ENCODE data around the gene MRAP2. TPM values are rescaled to one million over a fixed set of nuclear protein-coding genes. Genes with fewer than 3 reads are reported as not detected.
"Not testable (repeated sequence)": the region's sequence is repeated elsewhere in the genome, so short reads cannot be mapped to it uniquely, and the experiment has no call there.

Gene MRAP2
- total RNA-seq, 4 donors from 2014 or later, result 2.2 to 7.6 (median 4.4) TPM

- 82 to 94% methylated on average over 1 of the region's 1 CpG for WGBS, 2 donors
- no peak for DNase-seq (ENCODE audit: low spot score in 2 of 2)
- Histone ChIP-seq H3K9me3 (no peaks in the 10 kb centered on the region), H3K4me1 (peaks cover 0 to 12% (median 0%) of the 10 kb centered on the region in 4 donors), H3K27me3 (no peaks in the 10 kb centered on the region), H3K27ac (peak overlapping the region in 2 of 4 donors; percentile 8 to 41), H3K4me3 (no peak overlapping the region), H3K36me3 (no peaks in the 10 kb centered on the region)
- TF ChIP-seq CTCF (IDR thresholded peaks at IDR 0.05) (no peak), EP300 (IDR thresholded peaks at IDR 0.05) (no peak), POLR2A (IDR thresholded peaks at IDR 0.05) (no peak)
These were observed 5.2 kb upstream of the MRAP2 start for GRCh38 chr6:84028350-84028749.

GRCh38 chr6:84032000-84032399, 1.6 kb upstream of the MRAP2 start:
- peaks cover 0 to 24% (median 0%) of the 10 kb centered on the region in 4 donors for H3K4me1 ChIP-seq
- not testable (repeated sequence) for DNase-seq (ENCODE audit: low spot score in 2 of 2); H3K9me3 ChIP-seq; H3K36me3 ChIP-seq; H3K27ac ChIP-seq; H3K27me3 ChIP-seq; H3K4me3 ChIP-seq
- WGBS, 2 donors, result 96 to 97% methylated on average over 3 of the region's 3 CpGs

GRCh38 chr6:84035484-84035883, 1.9 kb downstream of the MRAP2 start:
- 89 to 92% methylated on average over 6 of the region's 6 CpGs for WGBS, 2 donors
- Histone ChIP-seq H3K9me3 (peaks cover 0 to 5% (median 0%) of the 10 kb centered on the region in 4 donors), H3K27me3 (no peaks in the 10 kb centered on the region), H3K4me3 (no peak overlapping the region), H3K27ac (no peak overlapping the region), H3K36me3 (no peaks in the 10 kb centered on the region), H3K4me1 (peaks cover 0 to 12% (median 0%) of the 10 kb centered on the region in 4 donors)
- no peak for TF ChIP-seq POLR2A (IDR thresholded peaks at IDR 0.05)
- no peak for TF ChIP-seq EP300 (IDR thresholded peaks at IDR 0.05)
- no peak for TF ChIP-seq CTCF (IDR thresholded peaks at IDR 0.05)
- no peak for DNase-seq (ENCODE audit: low spot score in 2 of 2)

GRCh38 chr6:84037425-84038089, 4.0 kb downstream of the MRAP2 start:
- no peaks in the 10 kb centered on the region for H3K36me3 ChIP-seq
- DNase-seq (ENCODE audit: low spot score in 2 of 2), result no peak
- H3K9me3 ChIP-seq, result peaks cover 0 to 5% (median 0%) of the 10 kb centered on the region in 4 donors
- TF ChIP-seq CTCF (IDR thresholded peaks at IDR 0.05) (no peak), EP300 (IDR thresholded peaks at IDR 0.05) (no peak), POLR2A (IDR thresholded peaks at IDR 0.05) (no peak)
- WGBS, 2 donors, result 94 to 98% methylated on average over 15 to 24 of the region's 24 CpGs
- H3K4me1 ChIP-seq, result peaks cover 0 to 12% (median 0%) of the 10 kb centered on the region in 4 donors
- no peaks in the 10 kb centered on the region for H3K27me3 ChIP-seq
- no peak overlapping the region for H3K4me3 ChIP-seq
- no peak overlapping the region for H3K27ac ChIP-seq

GRCh38 chr6:84042603-84043002, 9.0 kb downstream of the MRAP2 start:
- Histone ChIP-seq H3K27me3 (no peaks in the 10 kb centered on the region), H3K36me3 (no peaks in the 10 kb centered on the region), H3K9me3 (peaks cover 0 to 3% (median 0%) of the 10 kb centered on the region in 4 donors), H3K4me1 (no peaks in the 10 kb centered on the region), H3K4me3 (no peak overlapping the region), H3K27ac (no peak overlapping the region)
- DNase-seq (ENCODE audit: low spot score in 2 of 2), result no peak
- WGBS, 2 donors, result 56 to 63% methylated on average over 1 of the region's 1 CpG
- TF ChIP-seq EP300 (IDR thresholded peaks at IDR 0.05) (no peak), POLR2A (IDR thresholded peaks at IDR 0.05) (no peak), CTCF (IDR thresholded peaks at IDR 0.05) (no peak)
